Spleen (tissue), 7 donors: Measurements from ENCODE around the gene CRB1.

Experiments used
- CTCF ChIP-seq, 11 experiments: fragments of 200-600 bp in 7 of 11; fragments of 450-650 bp in 4 of 11; sonication (generic) in 4 of 11; IDR thresholded peaks in 8 of 11; conservative IDR thresholded peaks in 3 of 11; 1 replicate in 7 of 11; 2 replicates in 4 of 11; pipeline versions ENCODE4 v1.4.0 to v1.8.0; 2016 to 2021; ENCODE audit warnings: antibody characterized with exemption in 11 of 11, inconsistent platforms in 4 of 11, mild to moderate bottlenecking in 1 of 11
- POLR2A ChIP-seq, 3 donors: fragments of 450-650 bp; IDR thresholded peaks; one replicate each; pipeline ENCODE4 v1.5.1; 2017; ENCODE audit warnings: antibody characterized with exemption in 3 of 3, mild to moderate bottlenecking in 1 of 3
- donor health status: DM: no; HTN: no; CAD: no; lungs with moderate emphysema.
- donor health status: DM: no; HTN: no; CAD: no.
- donor health status: DM: no; HTN: no; CAD: no.

GRCh38 chr1:197305925-197306324, 37.9 kb downstream of the CRB1 start:
- TF ChIP-seq CTCF (IDR thresholded peaks at IDR 0.05 in 8 of 11, conservative IDR thresholded peaks at IDR 0.05 in 3 of 11) = no peak
- no peak for TF ChIP-seq POLR2A (IDR thresholded peaks at IDR 0.05)
